Stimulated activated CD4-positive, alpha-beta T cell treated with anti-CD3 and anti-CD28 coated beads, Interleukin-15, amount 100 ng/mL, for 24 hours (primary cell): ENCODE results near the gene SLC25A21.
"Not testable (repeated sequence)": the region's sequence is repeated elsewhere in the genome, so short reads cannot be mapped to it uniquely, and the experiment has no call there.

Source experiments
- DNase-seq: peaks from one replicate; pipeline ENCODE4 v3.0.0-alpha.2; 2020

Gene SLC25A21

DNA sequence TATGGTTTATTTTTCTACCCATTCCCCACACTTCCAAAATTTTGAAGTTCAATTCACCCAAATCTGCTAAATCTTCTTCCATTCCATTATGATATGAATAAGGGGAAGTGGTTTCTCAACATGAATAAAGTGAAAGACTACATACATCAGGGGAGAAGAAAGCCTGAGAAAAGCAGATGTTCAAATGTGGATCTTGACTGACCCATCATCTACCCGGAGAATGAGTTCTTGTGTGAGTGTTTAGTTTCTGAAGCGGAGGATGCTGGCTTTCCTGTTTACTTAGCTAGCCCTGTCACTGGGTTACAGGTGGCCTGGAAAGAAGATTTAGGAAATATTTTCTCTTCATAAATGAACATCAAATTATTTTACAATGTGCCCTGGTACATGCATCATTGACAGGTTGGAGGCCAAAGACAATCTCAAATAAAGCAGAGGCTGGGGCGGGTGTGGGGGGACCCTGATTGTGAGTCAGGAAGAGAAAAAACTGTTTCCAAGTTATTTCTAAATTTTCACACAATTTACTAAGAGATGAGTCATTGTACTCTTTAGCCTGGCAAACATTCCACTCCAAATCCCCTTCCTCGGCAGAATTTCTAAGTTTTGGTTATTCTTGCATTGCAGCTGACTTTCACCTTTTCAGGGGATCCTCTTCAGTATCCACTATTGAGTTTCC is 135.6 kb downstream of the SLC25A21 start:
- no peak for DNase-seq

DNA sequence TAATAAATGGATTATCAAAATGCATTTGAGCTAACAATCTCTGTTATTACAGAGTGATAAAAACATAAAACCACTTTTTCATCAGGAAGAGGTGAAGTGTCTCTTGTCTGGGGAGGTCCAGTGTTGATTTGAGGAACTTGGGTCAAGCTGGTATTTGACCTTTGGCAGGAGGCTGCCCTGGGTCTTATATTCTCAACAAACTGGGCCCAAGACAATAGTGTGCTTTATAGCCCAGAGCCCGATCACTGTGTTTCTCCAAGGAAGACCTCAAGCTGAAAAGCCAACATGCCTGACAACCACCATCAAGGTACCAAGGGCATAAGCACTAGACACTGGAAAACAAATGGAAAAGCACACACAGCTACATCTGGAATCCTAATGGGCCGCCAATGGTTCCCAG is 137.0 kb downstream of the SLC25A21 start:
- DNase-seq = no peak

GRCh38 chr14:37034410-37035285 is 137.8 kb downstream of the SLC25A21 start:
- DNase-seq = no peak

DNA sequence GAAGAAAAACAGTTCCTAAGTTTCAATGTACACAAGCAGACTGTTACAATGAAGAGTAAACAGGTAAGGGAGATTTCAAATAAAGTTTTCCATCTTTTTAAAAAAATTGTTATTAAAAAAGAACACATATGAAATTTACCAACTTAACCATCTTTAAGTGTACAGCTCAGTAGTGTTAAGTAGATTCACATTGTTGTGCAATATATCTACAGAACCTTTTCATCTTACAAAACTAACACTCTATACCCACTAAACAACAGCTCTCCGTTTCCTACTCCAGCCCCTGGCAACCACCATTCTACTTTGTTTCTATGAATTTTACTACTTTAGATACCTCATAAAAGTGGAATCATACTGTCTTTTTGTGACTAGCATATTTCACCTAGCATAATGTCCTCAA is 139.5 kb downstream of the SLC25A21 start:
- no peak for DNase-seq

DNA sequence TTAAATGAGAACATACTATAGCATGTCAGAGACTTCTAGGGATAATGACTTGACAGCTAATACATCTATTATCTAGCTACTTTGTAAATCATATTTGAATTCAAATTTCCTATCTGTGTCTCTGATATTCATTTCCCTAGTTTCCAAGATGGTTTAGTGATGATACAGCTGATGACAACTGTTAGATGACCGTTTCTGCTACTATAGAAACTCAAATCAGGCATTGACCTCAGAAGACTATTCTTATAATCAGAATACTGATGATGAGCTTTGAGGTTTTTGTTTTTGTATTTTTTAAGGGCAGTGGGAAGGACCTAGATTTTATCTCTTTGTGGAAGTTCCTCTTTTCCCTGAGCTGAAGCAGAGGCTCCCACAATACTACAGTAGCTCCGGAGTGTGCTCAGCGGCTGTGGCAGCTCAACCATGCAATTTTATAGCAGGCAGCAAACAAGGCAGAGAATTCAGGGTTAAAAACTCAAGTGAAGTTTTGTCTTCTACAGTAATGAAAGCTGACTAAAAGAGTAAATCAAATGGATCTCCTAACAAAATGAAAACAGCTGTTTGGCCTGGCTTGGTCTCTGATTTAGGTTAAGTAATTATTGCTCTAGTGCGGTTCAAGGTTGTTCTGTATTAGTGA is 145.1 kb downstream of the SLC25A21 start:
- DNase-seq = no peak

GRCh38 chr14:37023875-37024565 is 148.4 kb downstream of the SLC25A21 start:
- DNase-seq = no peak

DNA sequence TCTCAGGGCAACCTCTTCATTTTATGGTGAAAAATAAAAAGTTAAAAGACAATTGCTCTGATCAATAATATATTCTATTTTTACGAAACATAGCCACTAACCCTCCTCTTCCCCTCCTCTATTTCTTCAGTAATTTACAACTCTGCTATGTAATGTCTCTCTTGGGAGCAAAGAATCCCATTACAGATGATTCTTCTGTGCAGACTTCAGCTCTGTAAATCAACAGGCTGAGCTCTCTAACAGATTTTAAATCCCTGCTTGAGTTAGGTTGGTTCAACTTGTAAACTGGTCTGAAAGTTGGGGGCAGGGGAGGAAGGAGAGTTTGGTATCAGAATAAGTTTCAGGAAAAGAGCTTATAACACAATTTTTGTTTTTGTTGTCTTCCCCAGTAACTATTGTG is 151.0 kb downstream of the SLC25A21 start:
- no peak for DNase-seq

DNA sequence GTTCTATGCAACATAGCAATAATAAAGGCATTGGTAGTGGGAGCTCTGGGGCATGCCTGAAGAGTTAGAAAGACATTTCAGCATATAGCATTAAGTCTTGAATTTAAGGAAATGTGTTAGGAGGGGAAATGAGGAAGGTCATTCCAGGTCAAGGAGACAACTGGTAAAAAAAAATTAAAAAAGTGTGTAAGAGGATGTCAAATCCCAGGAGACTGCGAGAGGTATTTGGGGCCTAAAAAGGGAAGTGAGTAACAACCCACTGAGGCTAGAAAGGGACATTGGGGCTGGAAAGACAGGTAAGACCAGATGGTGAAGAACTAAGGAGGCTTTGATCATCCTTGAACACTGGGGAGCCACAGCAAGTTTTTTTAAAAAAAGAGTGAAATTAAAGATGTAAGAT is 152.9 kb downstream of the SLC25A21 start:
- no peak for DNase-seq

DNA sequence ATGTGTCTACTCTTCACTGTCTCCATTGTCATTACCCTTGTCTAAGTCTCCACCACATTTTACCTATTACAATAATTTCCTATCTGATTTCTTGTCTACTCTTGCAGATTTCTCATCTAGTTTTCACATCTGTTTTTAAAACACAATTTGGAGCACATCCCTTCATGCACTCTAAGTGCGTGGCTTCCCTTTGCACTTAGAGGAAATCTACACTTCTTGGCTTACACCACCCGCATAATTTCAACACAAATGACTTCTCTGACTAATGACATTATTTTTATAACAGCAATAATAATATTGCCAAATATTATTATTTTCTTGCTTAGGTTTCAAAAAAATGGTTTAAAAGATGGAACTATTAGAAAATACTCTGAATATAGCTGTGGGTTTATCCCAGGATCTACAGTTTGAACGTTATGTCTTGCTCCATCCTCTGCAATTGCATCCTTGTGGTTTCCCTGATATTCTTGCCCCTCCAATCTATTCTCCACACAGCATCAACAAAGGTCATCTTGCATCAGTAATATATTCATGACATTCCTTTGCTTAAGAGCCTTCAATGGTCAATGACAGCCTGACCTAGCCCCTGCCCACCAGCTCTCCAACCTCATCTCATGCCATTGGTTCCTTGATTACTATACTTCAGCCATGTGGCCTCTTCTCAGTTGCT is 153.7 kb downstream of the SLC25A21 start:
- no peak for DNase-seq

GRCh38 chr14:37013078-37013477 is 159.3 kb downstream of the SLC25A21 start:
- DNase-seq = no peak

GRCh38 chr14:36998686-36999085 is 173.7 kb downstream of the SLC25A21 start:
- no peak for DNase-seq

- DNase-seq = no peak
These were observed 174.6 kb downstream of the SLC25A21 start for GRCh38 chr14:36997843-36998242.

GRCh38 chr14:36996857-36997590 is 175.4 kb downstream of the SLC25A21 start:
- DNase-seq = no peak

- no peak for DNase-seq
These were observed 176.1 kb downstream of the SLC25A21 start for GRCh38 chr14:36996133-36996856.

DNA sequence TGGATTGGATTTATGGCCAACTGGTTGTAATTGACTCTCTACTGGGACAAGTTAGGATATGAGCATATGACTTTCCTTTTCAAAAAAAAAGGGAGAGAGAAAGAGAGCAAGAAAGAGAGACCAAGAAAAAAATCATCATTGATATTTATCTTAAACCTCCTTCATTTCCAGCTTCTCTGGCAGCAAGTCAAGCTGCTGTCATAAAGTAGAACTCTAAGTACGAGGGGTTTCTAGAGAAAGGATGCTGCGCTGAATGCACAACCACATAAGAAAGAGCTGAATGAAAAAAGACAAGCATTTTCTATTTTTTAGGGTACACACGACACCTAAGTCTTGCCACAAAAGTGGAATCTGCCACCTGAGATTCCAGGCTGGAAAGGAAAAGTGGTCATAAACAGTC is 182.6 kb downstream of the SLC25A21 start:
- no peak for DNase-seq

GRCh38 chr14:36988989-36989388 is 183.4 kb downstream of the SLC25A21 start:
- no peak for DNase-seq

GRCh38 chr14:36988568-36988967 is 183.8 kb downstream of the SLC25A21 start:
- no peak for DNase-seq

DNA sequence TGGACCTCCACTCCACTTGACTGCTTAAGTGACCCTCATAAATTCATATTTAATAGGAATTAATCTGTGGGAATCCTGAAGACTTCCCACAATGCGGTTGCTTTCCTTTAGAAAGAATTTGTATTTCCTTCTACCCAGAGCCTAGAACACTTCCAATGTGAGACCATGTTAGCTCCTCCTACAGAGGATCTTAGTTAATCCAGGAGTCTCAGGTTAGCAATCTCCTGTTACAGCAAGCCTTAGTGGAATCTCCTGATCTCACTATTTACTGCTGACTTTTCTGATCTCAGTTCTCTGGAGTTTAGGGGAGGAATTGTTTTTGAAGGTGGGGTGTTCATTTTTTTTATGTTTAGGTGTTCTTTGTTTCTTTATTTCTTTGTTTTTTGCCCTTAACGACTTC is 186.0 kb downstream of the SLC25A21 start:
- no peak for DNase-seq

GRCh38 chr14:36981832-36982529 is 190.4 kb downstream of the SLC25A21 start:
- DNase-seq = no peak

GRCh38 chr14:36980413-36980812 is 192.0 kb downstream of the SLC25A21 start:
- not testable (repeated sequence) for DNase-seq

GRCh38 chr14:36979863-36980262 is 192.5 kb downstream of the SLC25A21 start:
- no peak for DNase-seq
